ENCODE data around the gene LRFN3.

LRFN3 gene

DNA sequence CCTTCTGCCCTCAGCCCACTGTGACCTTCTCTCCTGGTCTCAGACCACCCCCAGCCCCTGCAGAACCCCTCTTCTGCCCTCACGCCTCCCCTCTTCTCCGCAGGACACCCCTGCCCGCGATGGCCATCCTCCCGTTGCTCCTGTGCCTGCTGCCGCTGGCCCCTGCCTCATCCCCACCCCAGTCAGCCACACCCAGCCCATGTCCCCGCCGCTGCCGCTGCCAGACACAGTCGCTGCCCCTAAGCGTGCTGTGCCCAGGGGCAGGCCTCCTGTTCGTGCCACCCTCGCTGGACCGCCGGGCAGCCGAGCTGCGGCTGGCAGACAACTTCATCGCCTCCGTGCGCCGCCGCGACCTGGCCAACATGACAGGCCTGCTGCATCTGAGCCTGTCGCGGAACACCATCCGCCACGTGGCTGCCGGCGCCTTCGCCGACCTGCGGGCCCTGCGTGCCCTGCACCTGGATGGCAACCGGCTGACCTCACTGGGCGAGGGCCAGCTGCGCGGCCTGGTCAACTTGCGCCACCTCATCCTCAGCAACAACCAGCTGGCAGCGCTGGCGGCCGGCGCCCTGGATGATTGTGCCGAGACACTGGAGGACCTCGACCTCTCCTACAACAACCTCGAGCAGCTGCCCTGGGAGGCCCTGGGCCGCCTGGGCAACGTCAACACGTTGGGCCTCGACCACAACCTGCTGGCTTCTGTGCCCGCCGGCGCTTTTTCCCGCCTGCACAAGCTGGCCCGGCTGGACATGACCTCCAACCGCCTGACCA, 3.3 kb downstream of the LRFN3 start:
- H3K4me3 ChIP-seq (replicated peaks in 1 of 2; ENCODE audit: low read depth in 2 of 2, low read length in 2 of 2) = no peak overlapping the region
- TF ChIP-seq, protein P1, sequence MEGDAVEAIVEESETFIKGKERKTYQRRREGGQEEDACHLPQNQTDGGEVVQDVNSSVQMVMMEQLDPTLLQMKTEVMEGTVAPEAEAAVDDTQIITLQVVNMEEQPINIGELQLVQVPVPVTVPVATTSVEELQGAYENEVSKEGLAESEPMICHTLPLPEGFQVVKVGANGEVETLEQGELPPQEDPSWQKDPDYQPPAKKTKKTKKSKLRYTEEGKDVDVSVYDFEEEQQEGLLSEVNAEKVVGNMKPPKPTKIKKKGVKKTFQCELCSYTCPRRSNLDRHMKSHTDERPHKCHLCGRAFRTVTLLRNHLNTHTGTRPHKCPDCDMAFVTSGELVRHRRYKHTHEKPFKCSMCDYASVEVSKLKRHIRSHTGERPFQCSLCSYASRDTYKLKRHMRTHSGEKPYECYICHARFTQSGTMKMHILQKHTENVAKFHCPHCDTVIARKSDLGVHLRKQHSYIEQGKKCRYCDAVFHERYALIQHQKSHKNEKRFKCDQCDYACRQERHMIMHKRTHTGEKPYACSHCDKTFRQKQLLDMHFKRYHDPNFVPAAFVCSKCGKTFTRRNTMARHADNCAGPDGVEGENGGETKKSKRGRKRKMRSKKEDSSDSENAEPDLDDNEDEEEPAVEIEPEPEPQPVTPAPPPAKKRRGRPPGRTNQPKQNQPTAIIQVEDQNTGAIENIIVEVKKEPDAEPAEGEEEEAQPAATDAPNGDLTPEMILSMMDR (IDR thresholded peaks at IDR 0.05; ENCODE audit: low read depth, low read length) = no peak
- DNase-seq (ENCODE audit: low read depth in 2 of 2) = no peak

DNA sequence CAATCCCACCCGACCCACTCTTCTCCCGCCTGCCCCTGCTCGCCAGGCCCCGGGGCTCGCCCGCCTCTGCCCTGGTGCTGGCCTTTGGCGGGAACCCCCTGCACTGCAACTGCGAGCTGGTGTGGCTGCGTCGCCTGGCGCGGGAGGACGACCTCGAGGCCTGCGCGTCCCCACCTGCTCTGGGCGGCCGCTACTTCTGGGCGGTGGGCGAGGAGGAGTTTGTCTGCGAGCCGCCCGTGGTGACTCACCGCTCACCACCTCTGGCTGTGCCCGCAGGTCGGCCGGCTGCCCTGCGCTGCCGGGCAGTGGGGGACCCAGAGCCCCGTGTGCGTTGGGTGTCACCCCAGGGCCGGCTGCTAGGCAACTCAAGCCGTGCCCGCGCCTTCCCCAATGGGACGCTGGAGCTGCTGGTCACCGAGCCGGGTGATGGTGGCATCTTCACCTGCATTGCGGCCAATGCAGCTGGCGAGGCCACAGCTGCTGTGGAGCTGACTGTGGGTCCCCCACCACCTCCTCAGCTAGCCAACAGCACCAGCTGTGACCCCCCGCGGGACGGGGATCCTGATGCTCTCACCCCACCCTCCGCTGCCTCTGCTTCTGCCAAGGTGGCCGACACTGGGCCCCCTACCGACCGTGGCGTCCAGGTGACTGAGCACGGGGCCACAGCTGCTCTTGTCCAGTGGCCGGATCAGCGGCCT, 4.1 kb downstream of the LRFN3 start:
- no peak for DNase-seq (ENCODE audit: low read depth in 2 of 2)
- TF ChIP-seq, protein P1 (IDR thresholded peaks at IDR 0.05; ENCODE audit: low read depth, low read length) = no peak
- H3K4me3 ChIP-seq (replicated peaks in 1 of 2; ENCODE audit: low read depth in 2 of 2, low read length in 2 of 2) = no peak overlapping the region

DNA sequence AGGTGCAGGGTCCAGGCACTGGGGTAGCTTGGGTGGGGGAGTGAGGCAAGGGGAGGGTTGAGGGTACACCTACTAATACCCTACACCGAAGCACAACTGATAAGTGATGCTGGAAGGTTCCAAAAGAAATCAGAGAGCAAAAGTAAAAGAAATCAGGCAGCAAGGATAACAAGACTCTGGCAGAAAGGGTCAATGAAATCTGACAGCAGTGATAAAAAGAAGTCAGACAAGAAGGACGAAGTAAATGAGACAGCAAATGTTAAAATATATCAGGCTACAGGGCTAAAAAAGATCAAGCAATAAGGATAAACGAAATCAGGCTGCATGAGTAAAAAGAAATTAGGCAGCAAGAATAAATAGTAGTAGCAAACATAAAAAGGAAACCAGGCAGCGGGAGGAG, 4.7 kb downstream of the LRFN3 start:
- no peak for DNase-seq (ENCODE audit: low read depth in 2 of 2)
- TF ChIP-seq, protein P1 (IDR thresholded peaks at IDR 0.05; ENCODE audit: low read depth, low read length) = no peak
- no peak overlapping the region for H3K4me3 ChIP-seq (replicated peaks in 1 of 2; ENCODE audit: low read depth in 2 of 2, low read length in 2 of 2)

DNA sequence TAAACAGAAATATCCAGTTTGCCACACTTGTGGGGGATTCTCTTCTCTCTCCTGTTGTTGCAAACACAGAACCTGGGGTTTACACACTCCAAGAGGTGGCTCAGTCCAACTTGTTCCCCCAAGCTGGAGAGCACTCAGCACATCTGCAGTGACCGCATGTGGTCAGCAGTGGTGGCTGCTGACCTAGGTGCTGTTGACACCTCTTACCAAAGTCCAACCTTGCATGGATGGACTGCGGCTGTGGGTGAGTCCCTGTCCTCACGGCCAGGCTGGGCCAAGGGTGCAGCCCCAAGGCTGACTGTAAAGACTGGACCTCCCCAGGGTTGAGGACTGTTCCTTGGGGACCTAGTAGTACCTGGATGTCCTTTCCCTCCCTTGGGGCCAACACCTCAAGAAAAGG, 6.1 kb downstream of the LRFN3 start:
- H3K4me3 ChIP-seq (replicated peaks in 1 of 2; ENCODE audit: low read depth in 2 of 2, low read length in 2 of 2) = no peak overlapping the region
- DNase-seq (ENCODE audit: low read depth in 2 of 2) = no peak
- TF ChIP-seq, protein P1 (IDR thresholded peaks at IDR 0.05; ENCODE audit: low read depth, low read length) = no peak

DNA sequence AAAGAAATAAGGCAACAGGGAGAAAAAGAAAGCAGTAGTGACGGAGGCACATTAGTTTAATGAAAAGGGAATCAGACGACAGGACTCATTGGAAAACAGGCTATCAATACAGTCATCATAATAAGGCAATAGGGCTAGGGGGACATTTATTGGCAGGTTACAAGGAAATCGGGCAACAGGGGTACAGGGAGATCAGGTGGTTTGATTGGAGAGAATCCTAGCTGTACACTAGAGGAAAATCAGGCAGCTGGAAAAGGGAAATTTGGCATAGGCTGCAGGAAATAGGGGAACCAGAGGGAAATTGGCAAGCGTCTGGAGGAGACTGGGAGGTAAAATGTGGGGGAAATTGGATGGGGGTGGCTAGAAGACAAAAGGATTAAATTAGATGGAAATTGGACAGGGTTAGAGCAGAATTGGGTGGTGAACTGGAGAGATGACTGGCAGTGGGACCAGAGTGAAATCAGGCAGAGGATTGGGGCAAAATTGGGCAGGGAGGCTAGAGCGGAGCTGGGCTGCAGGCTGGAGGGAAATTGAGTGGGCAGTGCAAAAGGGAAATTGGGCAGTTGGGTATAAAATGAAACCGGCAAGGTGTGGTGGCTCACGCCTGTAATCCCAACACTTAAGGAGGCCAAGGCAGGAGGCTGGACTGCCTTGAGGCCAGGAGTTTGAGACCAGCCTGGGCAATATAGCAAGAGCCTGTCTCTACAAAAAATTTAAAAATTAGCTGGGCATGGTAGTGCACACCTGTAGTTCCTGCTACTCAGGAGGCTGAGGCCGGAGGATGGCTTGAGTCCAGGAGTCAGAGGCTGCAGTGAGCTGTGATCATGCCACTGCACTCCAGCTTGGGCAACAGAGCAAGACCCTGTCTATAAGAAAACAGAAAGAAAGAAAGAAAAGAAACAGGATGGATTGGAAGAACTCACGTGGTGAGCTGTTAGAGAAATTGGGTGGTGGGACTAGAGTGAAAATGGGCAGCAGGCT, 7.4 kb downstream of the LRFN3 start:
- no peak overlapping the region for H3K4me3 ChIP-seq (replicated peaks in 1 of 2; ENCODE audit: low read depth in 2 of 2, low read length in 2 of 2)
- DNase-seq (ENCODE audit: low read depth in 2 of 2) = no peak
- TF ChIP-seq, protein P1 (IDR thresholded peaks at IDR 0.05; ENCODE audit: low read depth, low read length) = no peak

DNA sequence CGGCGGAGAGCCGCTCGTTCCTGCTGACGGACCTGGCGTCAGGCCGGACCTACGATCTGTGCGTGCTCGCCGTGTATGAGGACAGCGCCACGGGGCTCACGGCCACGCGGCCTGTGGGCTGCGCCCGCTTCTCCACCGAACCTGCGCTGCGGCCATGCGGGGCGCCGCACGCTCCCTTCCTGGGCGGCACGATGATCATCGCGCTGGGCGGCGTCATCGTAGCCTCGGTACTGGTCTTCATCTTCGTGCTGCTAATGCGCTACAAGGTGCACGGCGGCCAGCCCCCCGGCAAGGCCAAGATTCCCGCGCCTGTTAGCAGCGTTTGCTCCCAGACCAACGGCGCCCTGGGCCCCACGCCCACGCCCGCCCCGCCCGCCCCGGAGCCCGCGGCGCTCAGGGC, 8.4 kb downstream of the LRFN3 start:
- no peak overlapping the region for H3K4me3 ChIP-seq (replicated peaks in 1 of 2; ENCODE audit: low read depth in 2 of 2, low read length in 2 of 2)
- TF ChIP-seq, protein P1 (IDR thresholded peaks at IDR 0.05; ENCODE audit: low read depth, low read length) = no peak
- no peak for DNase-seq (ENCODE audit: low read depth in 2 of 2)
